Measurements from ENCODE around the gene TMEM205.
"Not testable (repeated sequence)": the region's sequence is repeated elsewhere in the genome, so short reads cannot be mapped to it uniquely, and the experiment has no call there.

The TMEM205 gene

GRCh38 chr19:11346104-11346940, at the start of gene TMEM205, which contains the start of gene CCDC159:
Gene TMEM205 (minus strand): TSS chr19:11346268. CDS start chr19:11345619, 649 bp downstream.
Gene CCDC159 (plus strand): TSS chr19:11346519. CDS start chr19:11346607, 88 bp downstream.
- peak; percentile 97 to 98 for DNase-seq (ENCODE audit: low read depth in 2 of 2)

GRCh38 chr19:11390933-11391680, 45.0 kb upstream of the TMEM205 start:
- DNase-seq (ENCODE audit: low read depth in 2 of 2): no peak

- DNase-seq (ENCODE audit: low read depth in 2 of 2): no peak
These were observed 44.3 kb upstream of the TMEM205 start for GRCh38 chr19:11390359-11390758.

- DNase-seq (ENCODE audit: low read depth in 2 of 2): no peak
These were observed 41.3 kb upstream of the TMEM205 start for GRCh38 chr19:11387162-11388034.

- DNase-seq (ENCODE audit: low read depth in 2 of 2): no peak
These were observed 38.7 kb upstream of the TMEM205 start for GRCh38 chr19:11384778-11385129.

GRCh38 chr19:11383706-11384048, 37.6 kb upstream of the TMEM205 start:
- no peak for DNase-seq (ENCODE audit: low read depth in 2 of 2)

- DNase-seq (ENCODE audit: low read depth in 2 of 2): peak in 1 of 2 donors; percentile 30
These were observed 37.0 kb upstream of the TMEM205 start for GRCh38 chr19:11382898-11383705.

GRCh38 chr19:11380653-11381537, 34.8 kb upstream of the TMEM205 start:
- DNase-seq (ENCODE audit: low read depth in 2 of 2): peak; percentile 92 to 96

- no peak for DNase-seq (ENCODE audit: low read depth in 2 of 2)
These were observed 33.8 kb upstream of the TMEM205 start for GRCh38 chr19:11379857-11380350.

- not testable (repeated sequence) for DNase-seq (ENCODE audit: low read depth in 2 of 2)
These were observed 33.3 kb upstream of the TMEM205 start for GRCh38 chr19:11379269-11379845.

- DNase-seq (ENCODE audit: low read depth in 2 of 2): no peak
These were observed 32.5 kb upstream of the TMEM205 start for GRCh38 chr19:11378319-11379189.

- no peak for DNase-seq (ENCODE audit: low read depth in 2 of 2)
These were observed 31.7 kb upstream of the TMEM205 start for GRCh38 chr19:11377756-11378155.

GRCh38 chr19:11377237-11377636, 31.2 kb upstream of the TMEM205 start:
- no peak for DNase-seq (ENCODE audit: low read depth in 2 of 2)

- DNase-seq (ENCODE audit: low read depth in 2 of 2): peak in 1 of 2 donors; percentile 47
These were observed 29.3 kb upstream of the TMEM205 start for GRCh38 chr19:11375143-11375948.

- peak; percentile 93 to 94 for DNase-seq (ENCODE audit: low read depth in 2 of 2)
These were observed 28.5 kb upstream of the TMEM205 start, which contains the start of gene SWSAP1 for GRCh38 chr19:11374433-11375142. Gene SWSAP1 (plus strand): TSS chr19:11374666. CDS start chr19:11374681, 15 bp downstream.

- DNase-seq (ENCODE audit: low read depth in 2 of 2): no peak
These were observed 27.9 kb upstream of the TMEM205 start for GRCh38 chr19:11373885-11374432.

Measured in activated CD4-positive, alpha-beta T cell treated with anti-CD3 and anti-CD28 coated beads for 24 hours (primary cell).